GM23248 (cell line): ENCODE measurements around the gene ZNF385B.

Source experiments
- EZH2 ChIP-seq: fragments of 200-600 bp; sonication (generic); IDR thresholded peaks from 2 replicates; pipeline ENCODE4 v1.6.1; 2018; ENCODE audit warnings: antibody characterized with exemption, mild to moderate bottlenecking; ENCODE audit not compliant: insufficient read depth, poor library complexity, severe bottlenecking
- EZH2phosphoT487 ChIP-seq: fragments of 200-600 bp; sonication (generic); IDR thresholded peaks from 2 replicates; pipeline ENCODE4 v1.6.1; 2018; ENCODE audit warnings: antibody characterized with exemption, moderate library complexity, mild to moderate bottlenecking, low read depth; ENCODE audit not compliant: insufficient read depth

DNA sequence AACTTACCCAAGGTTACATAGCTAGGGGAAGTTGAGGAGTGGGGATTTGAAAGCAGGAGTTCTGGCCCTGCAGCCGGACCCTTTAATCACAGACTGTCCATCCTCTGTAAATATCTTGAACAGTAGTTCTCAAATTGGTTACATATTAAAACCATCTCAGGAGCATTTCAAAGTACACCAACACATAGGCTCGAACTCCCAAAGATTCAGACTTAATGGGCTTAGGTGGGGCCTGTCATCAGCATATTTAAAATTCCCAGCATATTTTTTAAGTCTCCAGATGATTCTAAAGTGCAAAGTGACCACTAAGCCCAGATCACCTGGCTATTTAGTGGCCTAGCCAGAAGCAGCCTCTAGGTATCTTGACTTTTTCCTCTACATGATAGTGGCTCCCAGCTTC, 192.2 kb downstream of the ZNF385B start:
- no peak for TF ChIP-seq EZH2
- TF ChIP-seq EZH2phosphoT487 = no peak
